A549 (cell line): ENCODE data around the gene DAGLB.

Experiments used
- CBX2 ChIP-seq: fragments of 200-600 bp; sonication (generic); IDR thresholded peaks from 2 replicates; pipeline ENCODE4 v1.6.1; 2016; ENCODE audit warnings: low read depth, mild to moderate bottlenecking, borderline replicate concordance
- CHD2 ChIP-seq: fragments of 150-350 bp; IDR thresholded peaks from 2 replicates; pipeline ENCODE4 v1.6.1; 2014; ENCODE audit warnings: low read length; ENCODE audit not compliant: partially characterized antibody
- CTCF ChIP-seq: fragments of >200 bp; sonication (Bioruptor Twin); formaldehyde crosslinking; IDR thresholded peaks from 3 replicates; pipeline ENCODE4 v1.5.1; 2016
- EP300 ChIP-seq, 2 experiments: fragments of >200 bp; sonication (Bioruptor Twin); formaldehyde crosslinking; IDR thresholded peaks; 2 replicates in 1 of 2; 3 replicates in 1 of 2; pipeline ENCODE4 v1.6.1; 2016 to 2017
- TF ChIP-seq, protein P1 (sequence below): fragments of 150-350 bp; IDR thresholded peaks from 2 replicates; pipeline ENCODE4 v1.6.1; 2014; ENCODE audit warnings: low read depth, mild to moderate bottlenecking, low read length

DNA sequence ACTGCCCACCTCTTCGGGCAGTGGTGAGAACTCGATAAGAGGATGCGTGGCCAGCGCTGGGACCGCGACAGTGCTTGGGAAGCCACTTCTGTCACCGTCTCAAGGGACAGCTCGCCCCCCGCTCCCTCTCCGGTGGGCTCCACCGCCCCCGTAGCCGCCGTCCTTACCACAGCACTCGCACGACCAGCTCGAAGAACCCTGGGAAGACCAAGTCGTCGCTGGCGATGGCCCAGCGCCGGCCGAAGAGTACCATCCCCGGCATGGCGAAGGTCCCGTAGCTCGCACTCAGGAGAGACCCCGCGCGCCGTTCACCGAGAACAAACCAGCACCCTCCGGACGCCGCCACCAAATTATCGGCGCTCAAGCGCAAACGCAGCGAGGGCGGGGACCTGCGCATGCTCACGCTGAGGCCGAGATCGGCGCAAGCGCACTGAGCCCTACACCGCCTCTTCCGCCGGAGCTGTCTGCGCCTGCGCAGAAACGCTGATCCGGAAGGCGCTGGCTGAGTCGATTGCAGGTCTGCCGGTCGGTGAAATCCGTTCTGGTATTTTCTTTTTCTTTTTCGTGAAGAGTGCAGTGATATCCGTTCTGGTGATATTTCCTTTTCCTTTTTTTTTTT lies at the start of gene DAGLB:
- TF ChIP-seq CBX2: no peak
- TF ChIP-seq, protein P1, sequence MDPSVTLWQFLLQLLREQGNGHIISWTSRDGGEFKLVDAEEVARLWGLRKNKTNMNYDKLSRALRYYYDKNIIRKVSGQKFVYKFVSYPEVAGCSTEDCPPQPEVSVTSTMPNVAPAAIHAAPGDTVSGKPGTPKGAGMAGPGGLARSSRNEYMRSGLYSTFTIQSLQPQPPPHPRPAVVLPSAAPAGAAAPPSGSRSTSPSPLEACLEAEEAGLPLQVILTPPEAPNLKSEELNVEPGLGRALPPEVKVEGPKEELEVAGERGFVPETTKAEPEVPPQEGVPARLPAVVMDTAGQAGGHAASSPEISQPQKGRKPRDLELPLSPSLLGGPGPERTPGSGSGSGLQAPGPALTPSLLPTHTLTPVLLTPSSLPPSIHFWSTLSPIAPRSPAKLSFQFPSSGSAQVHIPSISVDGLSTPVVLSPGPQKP: no peak
- no peak for TF ChIP-seq CTCF
- TF ChIP-seq CHD2: no peak
- no peak for TF ChIP-seq EP300 (IDR thresholded peaks at IDR 0.05)
